T-helper 9 cell (primary cell): ENCODE data around the gene SLC19A1.

Experiments
- DNase-seq: peaks from one replicate; pipeline ENCODE4 v3.0.0-alpha.2; 2020

SLC19A1 gene

GRCh38 chr21:45544449-45545235, 2.4 kb upstream of the SLC19A1 start:
- no peak for DNase-seq

DNA sequence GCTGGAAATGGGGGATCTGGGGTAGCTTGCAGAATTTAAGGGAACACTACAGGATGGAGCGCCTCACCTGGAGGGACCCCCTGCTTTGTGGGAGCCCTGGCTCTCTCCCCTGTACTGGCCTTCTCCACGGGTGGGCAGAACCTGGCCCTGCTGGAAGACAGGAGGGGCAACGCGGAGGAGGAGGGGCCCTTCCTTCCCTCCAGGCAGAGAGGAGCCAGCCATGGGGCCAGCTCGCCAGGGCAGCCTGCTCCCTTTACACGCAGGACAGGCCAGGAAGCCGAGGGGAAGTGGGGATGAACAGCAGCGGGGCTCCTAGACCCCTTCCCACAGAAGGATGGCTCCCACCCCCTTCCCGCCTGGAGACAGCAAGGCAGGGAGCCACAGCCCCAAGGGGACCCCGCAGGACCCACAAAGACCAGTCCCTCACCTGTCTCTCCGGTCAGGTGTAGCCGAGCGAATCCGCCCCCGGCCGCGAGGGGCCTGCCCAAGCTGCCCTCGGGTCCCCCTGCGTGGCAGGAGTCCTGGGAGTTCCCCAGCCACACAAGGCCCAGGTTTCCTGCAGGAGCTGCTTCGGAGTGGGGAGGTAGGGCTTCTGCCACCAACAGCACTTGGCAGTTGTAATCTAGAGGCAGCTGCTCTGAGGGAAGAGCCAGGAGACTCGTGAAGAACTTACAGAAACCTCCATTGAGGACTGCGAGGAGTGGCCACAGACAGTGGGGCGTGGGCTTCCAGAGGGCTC, 1.6 kb upstream of the SLC19A1 start:
- no peak for DNase-seq

DNA sequence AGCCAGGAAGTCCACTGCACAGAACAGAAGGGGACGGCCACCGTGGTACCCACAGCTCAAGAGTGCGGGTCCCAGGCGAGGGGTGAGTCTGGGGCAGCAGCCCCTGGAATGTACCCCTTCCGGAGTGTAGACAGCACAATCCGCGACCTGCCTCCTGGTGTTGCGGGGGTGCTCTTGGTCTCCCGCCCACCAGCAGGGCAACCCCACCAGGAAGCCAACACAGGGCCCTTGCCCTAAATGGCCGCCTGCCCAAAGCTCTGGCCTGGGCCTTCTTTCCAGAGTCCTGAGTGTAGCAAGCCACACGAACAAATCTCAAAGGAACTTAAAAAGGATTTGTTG, 1.1 kb upstream of the SLC19A1 start:
- no peak for DNase-seq

DNA sequence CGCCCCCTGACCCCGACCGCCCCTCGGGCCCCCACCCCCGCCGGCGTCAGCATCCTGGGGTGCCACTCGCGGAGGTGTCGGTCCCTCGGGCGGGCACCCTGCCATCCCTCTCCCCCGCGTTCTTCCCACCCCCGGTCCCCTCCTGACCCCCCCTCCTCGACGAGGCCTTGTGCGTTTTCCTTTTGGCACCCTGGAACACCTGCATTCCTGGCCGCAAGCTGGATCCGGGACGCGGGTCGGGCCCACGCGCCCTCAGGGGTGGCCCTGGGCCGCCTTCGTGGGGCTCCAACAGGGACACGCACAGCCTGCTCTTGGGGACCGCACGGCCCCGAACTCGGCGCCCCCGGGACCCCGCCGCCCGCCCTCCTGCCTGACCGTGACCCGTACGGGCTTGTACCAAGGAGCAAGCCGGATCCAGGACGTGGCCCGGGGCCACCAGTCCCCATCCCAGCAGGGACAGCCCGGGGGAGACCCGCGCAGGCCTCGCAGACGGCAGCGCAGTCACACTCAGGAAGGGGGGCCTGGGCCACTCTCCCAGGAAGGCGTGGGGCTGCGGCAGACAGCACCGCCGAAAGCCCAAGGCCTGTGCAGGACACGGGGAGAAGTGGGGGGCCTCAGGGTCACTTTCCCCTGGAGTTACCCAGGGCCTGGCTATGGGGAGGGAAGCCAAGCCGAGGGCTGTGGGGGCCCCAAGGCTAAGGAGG, 579 bp upstream of the SLC19A1 start:
- DNase-seq: no peak

GRCh38 chr21:45541221-45542039, 810 bp downstream of the SLC19A1 start:
- DNase-seq: peak; percentile 67

GRCh38 chr21:45540601-45540970, 1.7 kb downstream of the SLC19A1 start:
- no peak for DNase-seq

DNA sequence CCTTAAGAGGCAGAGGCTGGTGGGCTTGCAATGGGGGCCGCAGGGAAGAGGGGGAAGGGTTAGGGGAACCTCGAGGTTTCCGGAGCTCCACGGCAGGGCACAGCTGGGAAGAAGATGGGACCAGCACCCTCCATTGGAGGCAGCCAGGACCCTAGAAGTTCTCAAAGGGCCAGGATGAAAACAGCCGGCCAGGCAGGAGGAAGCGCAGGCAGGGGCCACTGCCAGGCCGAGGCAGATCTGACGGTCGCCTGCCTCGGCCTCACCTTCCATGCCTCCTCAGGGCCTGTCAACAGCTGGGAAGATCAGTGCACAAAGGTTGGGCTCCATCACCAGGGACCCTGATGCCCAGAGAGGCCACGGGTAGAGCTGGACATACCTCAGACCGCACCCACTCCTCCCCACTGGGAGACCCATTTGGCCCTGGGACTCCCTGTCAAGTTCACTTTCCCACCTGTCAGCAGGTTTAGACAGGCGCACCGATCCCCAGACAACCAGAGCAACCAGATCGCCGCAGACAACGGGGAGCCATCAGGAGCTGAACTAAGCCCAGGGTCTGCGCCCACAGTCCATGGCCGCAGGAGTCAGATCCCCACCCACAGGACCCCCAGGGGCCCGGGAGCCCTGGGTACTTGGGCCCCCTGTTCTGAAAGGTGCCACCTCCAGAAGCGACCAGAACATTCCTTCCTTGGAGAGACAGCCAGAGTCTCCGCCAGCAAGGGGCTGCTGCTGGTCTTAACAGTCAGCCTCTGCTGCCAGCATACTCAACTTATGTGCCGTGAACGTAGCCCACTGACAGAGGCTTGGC, 2.2 kb downstream of the SLC19A1 start:
- no peak for DNase-seq

- DNase-seq: no peak
These were observed 3.0 kb downstream of the SLC19A1 start for GRCh38 chr21:45539046-45539795.

DNA sequence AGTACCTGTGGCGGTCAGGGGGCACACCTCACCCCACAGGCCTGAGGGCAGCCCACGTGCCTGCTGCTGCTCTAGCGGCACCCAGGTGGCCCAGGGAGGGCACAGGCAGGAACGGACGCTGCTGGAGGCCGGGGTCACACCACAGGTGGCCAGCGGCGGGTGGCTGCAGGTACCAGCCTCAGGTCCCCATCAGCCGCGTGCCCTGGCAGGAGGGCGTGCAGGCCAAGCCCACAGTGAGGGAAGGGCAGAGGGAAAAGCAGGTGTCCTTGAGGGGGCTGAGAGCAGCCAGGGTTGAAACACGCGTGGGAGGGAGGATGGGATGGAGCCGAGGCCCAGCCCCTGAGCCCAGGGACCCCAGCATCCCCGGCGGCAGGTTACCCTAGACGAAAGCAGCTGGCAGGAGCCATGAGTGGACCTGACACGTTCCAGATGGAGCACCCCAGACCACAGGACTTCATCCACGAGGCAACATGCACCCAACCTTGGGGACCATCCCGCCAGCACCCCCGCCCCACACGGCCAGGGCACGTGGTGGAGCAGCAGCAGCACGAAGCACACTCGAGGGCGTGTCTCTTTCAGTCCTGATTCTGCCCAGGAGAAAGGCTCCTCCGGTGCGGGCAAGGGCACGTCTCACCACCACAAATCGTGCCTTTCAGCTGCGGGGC, 3.7 kb downstream of the SLC19A1 start:
- no peak for DNase-seq

GRCh38 chr21:45537746-45538291, 4.4 kb downstream of the SLC19A1 start:
- DNase-seq: no peak

- DNase-seq: no peak
These were observed 5.0 kb downstream of the SLC19A1 start for GRCh38 chr21:45537111-45537745.

DNA sequence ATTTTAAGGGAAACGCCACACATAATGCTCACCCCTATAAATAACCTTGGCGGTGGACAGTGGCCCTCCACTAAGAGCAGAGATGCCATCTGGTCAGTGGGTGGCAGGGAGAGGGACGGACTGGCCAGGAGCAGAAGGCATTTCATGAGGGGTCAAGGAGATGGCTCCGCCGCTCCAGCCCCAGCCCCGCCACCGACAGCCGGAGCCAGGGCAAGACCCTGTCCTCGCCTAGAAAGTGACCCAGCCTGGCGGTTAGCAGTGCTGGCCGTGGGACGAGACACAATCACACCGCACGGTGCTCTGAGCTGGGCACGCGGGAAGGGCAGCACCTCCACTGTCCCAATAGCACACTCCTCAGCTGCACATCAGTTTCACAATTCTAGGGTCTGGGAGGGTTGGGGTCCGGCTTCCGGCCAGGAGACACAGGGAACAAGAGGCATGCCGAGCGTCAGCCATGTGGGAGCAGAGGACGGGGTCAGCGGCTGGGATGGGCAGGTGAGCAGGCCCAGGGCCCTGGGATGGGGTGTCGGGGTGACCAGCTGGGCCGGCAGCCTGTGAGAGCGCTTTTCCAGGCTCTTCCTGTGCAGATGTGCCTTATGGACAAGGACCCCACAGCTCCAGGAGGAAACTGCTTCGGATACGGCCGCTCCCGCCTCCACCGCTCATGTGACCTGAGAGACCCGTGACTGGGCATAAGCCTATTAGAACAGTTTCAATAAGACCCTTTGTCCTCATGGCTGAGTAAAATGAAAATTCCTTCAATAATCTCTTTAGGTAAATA, 5.7 kb downstream of the SLC19A1 start:
- DNase-seq: no peak

DNA sequence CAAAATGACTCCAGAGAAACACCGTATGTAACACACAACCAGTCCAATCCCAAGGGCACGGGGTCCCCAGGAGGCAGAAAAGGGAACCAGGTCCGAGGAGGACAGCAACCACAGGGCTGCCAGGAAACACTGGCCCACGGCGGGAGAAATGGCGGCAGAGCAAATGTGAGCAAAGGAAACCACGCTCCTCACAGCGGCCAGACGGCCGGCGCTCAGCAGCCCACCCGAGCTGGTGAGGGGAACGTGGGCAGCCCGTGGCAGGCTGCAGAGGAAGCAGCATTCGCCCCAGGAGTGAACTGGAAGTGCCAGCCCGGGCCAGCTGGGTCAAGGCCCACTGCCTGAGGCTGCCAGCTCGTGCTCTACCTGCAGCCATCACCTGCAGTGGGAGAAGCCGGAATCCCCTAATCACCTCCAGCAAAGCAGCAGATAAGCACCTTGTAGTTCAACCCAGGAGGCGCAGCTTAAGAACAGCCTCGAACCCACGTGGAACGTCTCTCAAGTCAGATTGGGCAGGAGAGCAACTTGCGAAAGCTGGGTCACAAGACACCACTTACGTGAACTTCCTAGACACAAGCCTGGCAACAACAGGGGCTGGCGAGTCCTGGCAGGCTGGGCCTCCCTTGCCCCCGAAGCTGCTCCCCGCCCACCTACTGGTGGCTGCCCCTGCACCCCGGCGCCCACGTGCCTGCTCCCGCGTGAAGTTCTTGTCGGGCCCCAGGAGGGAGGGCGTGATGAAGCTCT, 6.7 kb downstream of the SLC19A1 start:
- no peak for DNase-seq

DNA sequence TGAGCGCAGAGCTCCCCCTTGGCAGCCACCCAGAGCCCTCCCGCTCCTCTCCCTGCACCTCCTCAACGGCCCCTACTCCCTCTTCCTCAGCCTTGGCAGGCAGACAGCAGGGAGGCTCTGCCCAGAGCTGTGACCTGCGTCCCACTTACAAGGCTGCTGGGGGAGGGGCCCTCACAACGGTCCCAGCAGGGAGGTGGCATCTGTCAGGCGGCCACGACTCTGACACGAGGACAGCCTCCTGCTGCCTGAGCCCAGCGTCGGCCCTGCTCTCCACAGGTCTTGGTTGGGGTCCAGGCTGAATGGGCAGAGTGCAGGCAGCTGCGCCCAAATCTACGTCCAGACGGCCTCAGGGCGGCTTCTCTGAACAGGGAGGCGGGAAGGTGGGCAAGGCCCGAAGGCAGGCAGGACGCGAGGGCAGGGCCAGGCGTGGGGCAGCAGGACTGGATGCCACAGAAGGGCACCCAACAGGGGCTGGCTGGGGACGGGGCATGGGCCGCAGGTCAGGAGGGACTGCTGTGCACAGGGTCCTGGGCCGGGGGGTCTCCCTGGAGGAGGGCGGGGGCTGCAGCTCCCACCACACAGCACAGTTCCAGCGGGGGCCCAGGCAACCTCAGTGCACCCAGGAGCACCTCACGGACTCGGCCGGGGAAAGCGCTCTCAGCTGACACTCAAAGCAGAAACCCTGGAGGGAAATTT, 7.5 kb downstream of the SLC19A1 start:
- no peak for DNase-seq

GRCh38 chr21:45533846-45534635, 8.2 kb downstream of the SLC19A1 start:
- no peak for DNase-seq

GRCh38 chr21:45533361-45533845, 8.8 kb downstream of the SLC19A1 start:
- no peak for DNase-seq
